Measurements from ENCODE around the gene MRPL58.
"Not testable (repeated sequence)": the region's sequence is repeated elsewhere in the genome, so short reads cannot be mapped to it uniquely, and the experiment has no call there.

Gene MRPL58

GRCh38 chr17:75012346-75013091 lies at the start of gene MRPL58:
Gene MRPL58, plus strand, starts transcription at chr17:75012670. Its CDS starts 17 bp downstream, at chr17:75012687.
- peak; percentile 68 for DNase-seq (ENCODE audit: low read depth)

- no peak for DNase-seq (ENCODE audit: low read depth)
Observed at GRCh38 chr17:74963656-74964055, 48.8 kb upstream of the MRPL58 start.

GRCh38 chr17:74964246-74964761 lies 48.2 kb upstream of the MRPL58 start:
- DNase-seq (ENCODE audit: low read depth) = no peak

GRCh38 chr17:74964988-74965622 lies 47.4 kb upstream of the MRPL58 start:
- no peak for DNase-seq (ENCODE audit: low read depth)

GRCh38 chr17:74968361-74968780 lies 44.1 kb upstream of the MRPL58 start:
- no peak for DNase-seq (ENCODE audit: low read depth)

- not testable (repeated sequence) for DNase-seq (ENCODE audit: low read depth)
Observed at GRCh38 chr17:74969501-74969900, 43.0 kb upstream of the MRPL58 start.

GRCh38 chr17:74970395-74970794 lies 42.1 kb upstream of the MRPL58 start:
- DNase-seq (ENCODE audit: low read depth) = no peak

GRCh38 chr17:74971069-74971841 lies 41.2 kb upstream of the MRPL58 start:
- no peak for DNase-seq (ENCODE audit: low read depth)

- no peak for DNase-seq (ENCODE audit: low read depth)
Observed at GRCh38 chr17:74971842-74972106, 40.7 kb upstream of the MRPL58 start.

- peak; percentile 70 for DNase-seq (ENCODE audit: low read depth)
Observed at GRCh38 chr17:74972107-74972972, 40.1 kb upstream of the MRPL58 start, which contains the start of gene HID1. Gene HID1, minus strand, starts transcription at chr17:74972759. Its CDS starts 103 bp downstream, at chr17:74972656.

- no peak for DNase-seq (ENCODE audit: low read depth)
Observed at GRCh38 chr17:74972973-74973328, 39.5 kb upstream of the MRPL58 start.

- DNase-seq (ENCODE audit: low read depth) = no peak
Observed at GRCh38 chr17:74975943-74976342, 36.5 kb upstream of the MRPL58 start.

GRCh38 chr17:74977802-74978201 lies 34.7 kb upstream of the MRPL58 start:
- no peak for DNase-seq (ENCODE audit: low read depth)

GRCh38 chr17:74978240-74978639 lies 34.2 kb upstream of the MRPL58 start:
- DNase-seq (ENCODE audit: low read depth) = no peak

GRCh38 chr17:74979408-74980146 lies 32.9 kb upstream of the MRPL58 start:
- no peak for DNase-seq (ENCODE audit: low read depth)

- no peak for DNase-seq (ENCODE audit: low read depth)
Observed at GRCh38 chr17:74981318-74981978, 31.0 kb upstream of the MRPL58 start.

GRCh38 chr17:74981979-74982662 lies 30.3 kb upstream of the MRPL58 start:
- DNase-seq (ENCODE audit: low read depth) = peak; percentile 57

GRCh38 chr17:74982663-74983313 lies 29.7 kb upstream of the MRPL58 start:
- DNase-seq (ENCODE audit: low read depth) = not testable (repeated sequence)

- DNase-seq (ENCODE audit: low read depth) = no peak
Observed at GRCh38 chr17:74986206-74986576, 26.3 kb upstream of the MRPL58 start.

All from stimulated activated CD8-positive, alpha-beta memory T cell treated with anti-CD3 and anti-CD28 coated beads, Interleukin-12 subunit alpha, Interleukin-12 subunit beta, amount 100 ng/mL, for 1 hour (primary cell).